H9 (cell line): ENCODE data around the gene SSTR3. TPM values are rescaled to one million over a fixed set of nuclear protein-coding genes. Genes with fewer than 3 reads are reported as not detected.

Experiments
- DNase-seq: peaks from one replicate; pipeline ENCODE4 v3.0.0-alpha.2; 2017
- H2AFZ ChIP-seq: one replicate; pipeline ENCODE4 v1.6.1; 2013; ENCODE audit warnings: mild to moderate bottlenecking, low read length, control low read depth, moderate library complexity
- H2AK5ac ChIP-seq: 2 replicates; pipeline ENCODE4 v1.6.1; 2013; ENCODE audit warnings: low read length, control low read depth, mixed read lengths; ENCODE audit not compliant: insufficient read length
- H2BK120ac ChIP-seq: one replicate; pipeline ENCODE4 v1.6.1; 2013; ENCODE audit warnings: low read depth, mild to moderate bottlenecking, low read length, control low read depth, inconsistent platforms; ENCODE audit not compliant: poor library complexity, severe bottlenecking
- H2BK12ac ChIP-seq: 2 replicates; pipeline ENCODE4 v1.6.1; 2013; ENCODE audit warnings: low read length, control low read depth, mixed read lengths, low read depth; ENCODE audit not compliant: insufficient read length
- H2BK15ac ChIP-seq: 2 replicates; pipeline ENCODE4 v1.6.1; 2013; ENCODE audit warnings: low read depth, low read length, control low read depth
- H2BK20ac ChIP-seq: one replicate; pipeline ENCODE4 v1.6.1; 2013; ENCODE audit warnings: low read depth, mild to moderate bottlenecking, low read length, control low read depth, inconsistent platforms; ENCODE audit not compliant: poor library complexity, severe bottlenecking
- H2BK5ac ChIP-seq: 2 replicates; pipeline ENCODE4 v1.6.1; 2013; ENCODE audit warnings: low read length, control low read depth, mixed read lengths; ENCODE audit not compliant: insufficient read length
- H3K14ac ChIP-seq: 2 replicates; pipeline ENCODE4 v1.6.1; 2013; ENCODE audit warnings: low read length, control low read depth; ENCODE audit not compliant: insufficient read depth
- H3K18ac ChIP-seq: 2 replicates; pipeline ENCODE4 v1.6.1; 2013; ENCODE audit warnings: low read depth, mild to moderate bottlenecking, mixed read lengths, low read length, control low read depth; ENCODE audit not compliant: insufficient read length
- H3K23ac ChIP-seq: 2 replicates; pipeline ENCODE4 v1.6.1; 2013; ENCODE audit warnings: low read length, control low read depth, mixed read lengths, low read depth; ENCODE audit not compliant: insufficient read length
- H3K23me2 ChIP-seq: 2 replicates; pipeline ENCODE4 v1.6.1; 2013; ENCODE audit warnings: low read depth, mild to moderate bottlenecking, mixed read lengths, low read length, control low read depth; ENCODE audit not compliant: insufficient read length, poor library complexity, severe bottlenecking
- H3K27ac ChIP-seq: 2 replicates; pipeline ENCODE4 v1.5.1; 2013; ENCODE audit warnings: low read length, control low read depth, mixed read lengths, low read depth; ENCODE audit not compliant: insufficient read length
- H3K27me3 ChIP-seq: 2 replicates; pipeline ENCODE4 v1.6.1; 2013; ENCODE audit warnings: low read length, control low read depth, inconsistent platforms; ENCODE audit not compliant: insufficient read depth
- H3K4ac ChIP-seq: 2 replicates; pipeline ENCODE4 v1.6.1; 2013; ENCODE audit warnings: low read depth, mild to moderate bottlenecking, control low read depth, inconsistent platforms, low read length, moderate library complexity
- H3K4me1 ChIP-seq: 2 replicates; pipeline ENCODE4 v1.6.1; 2013; ENCODE audit warnings: low read length, control low read depth, inconsistent platforms; ENCODE audit not compliant: insufficient read depth
- H3K4me2 ChIP-seq: 2 replicates; pipeline ENCODE4 v1.6.1; 2013; ENCODE audit warnings: low read length, control low read depth, mixed read lengths; ENCODE audit not compliant: insufficient read length, insufficient read depth
- H3K56ac ChIP-seq: 2 replicates; pipeline ENCODE4 v1.6.1; 2013; ENCODE audit warnings: low read depth, mild to moderate bottlenecking, mixed read lengths, low read length, control low read depth; ENCODE audit not compliant: insufficient read length
- H3K79me1 ChIP-seq: 2 replicates; pipeline ENCODE4 v1.6.1; 2013; ENCODE audit warnings: low read depth, mild to moderate bottlenecking, moderate library complexity, low read length, control low read depth, inconsistent platforms; ENCODE audit not compliant: insufficient read depth, poor library complexity, severe bottlenecking
- H3K79me2 ChIP-seq: 2 replicates; pipeline ENCODE4 v1.6.1; 2013; ENCODE audit warnings: low read length, control low read depth, inconsistent platforms; ENCODE audit not compliant: insufficient read depth
- H3K9ac ChIP-seq: 2 replicates; pipeline ENCODE4 v1.6.1; 2013; ENCODE audit warnings: low read length, control low read depth, mixed read lengths; ENCODE audit not compliant: insufficient read length; ENCODE audit errors: extremely low read depth
- H3K9me3 ChIP-seq: one replicate; pipeline ENCODE4 v1.6.1; 2013; ENCODE audit warnings: low read depth, low read length, inconsistent platforms; ENCODE audit not compliant: control insufficient read depth
- H3T11ph ChIP-seq: one replicate; pipeline ENCODE4 v1.6.1; 2013; ENCODE audit warnings: mild to moderate bottlenecking, low read length, control low read depth, inconsistent platforms
- H4K20me1 ChIP-seq: one replicate; pipeline ENCODE4 v1.6.1; 2013; ENCODE audit not compliant: control insufficient read depth, insufficient read length, insufficient read depth
- H4K5ac ChIP-seq: 2 replicates; pipeline ENCODE4 v1.6.1; 2013; ENCODE audit warnings: low read depth, mild to moderate bottlenecking, mixed read lengths, low read length, control low read depth; ENCODE audit not compliant: insufficient read length
- H4K8ac ChIP-seq: replicated peaks from 2 replicates; pipeline ENCODE4 v1.6.1; 2013; ENCODE audit warnings: low read length, control low read depth, mixed read lengths, low read depth; ENCODE audit not compliant: insufficient read length
- H4K91ac ChIP-seq: 2 replicates; pipeline ENCODE4 v1.6.1; 2013; ENCODE audit warnings: low read depth, mild to moderate bottlenecking, moderate library complexity, mixed read lengths, low read length, control low read depth; ENCODE audit not compliant: insufficient read length
- H3K27ac Mint-ChIP-seq, 3 experiments: 2 replicates in 2 of 3; 3 replicates in 1 of 3; pipeline ENCODE4 v1.8.0; 2020 to 2021; ENCODE audit warnings: mixed read lengths in 3 of 3, mild to moderate bottlenecking in 1 of 3, moderate library complexity in 1 of 3
- H3K27me3 Mint-ChIP-seq: 2 replicates; pipeline ENCODE4 v1.8.0; 2021; ENCODE audit warnings: low read depth, mild to moderate bottlenecking, moderate library complexity, mixed read lengths
- H3K36me3 Mint-ChIP-seq, 3 experiments: 2 replicates in 2 of 3; 3 replicates in 1 of 3; pipeline ENCODE4 v1.8.0; 2020 to 2021; ENCODE audit warnings: low read depth in 3 of 3, mixed read lengths in 3 of 3; ENCODE audit not compliant: insufficient read depth in 1 of 3
- H3K4me1 Mint-ChIP-seq, 2 experiments: 2 replicates each; pipeline ENCODE4 v1.8.0; 2020; ENCODE audit warnings: mixed read lengths in 2 of 2
- H3K4me3 Mint-ChIP-seq, 2 experiments: 2 replicates in 1 of 2; 3 replicates in 1 of 2; pipeline ENCODE4 v1.8.0; 2020 to 2021; ENCODE audit warnings: mild to moderate bottlenecking in 2 of 2, mixed read lengths in 2 of 2, moderate library complexity in 1 of 2
- H3K9me3 Mint-ChIP-seq, 2 experiments: 2 replicates in 1 of 2; 3 replicates in 1 of 2; pipeline ENCODE4 v1.8.0; 2020; ENCODE audit warnings: mild to moderate bottlenecking in 2 of 2, mixed read lengths in 2 of 2, moderate library complexity in 1 of 2
- CTCF ChIP-seq: fragments of 200-600 bp; sonication (generic); conservative IDR thresholded peaks from 3 replicates; pipeline ENCODE4 v1.8.0; 2021; ENCODE audit warnings: antibody characterized with exemption, mild to moderate bottlenecking
- WGBS: extraction: QIAGEN DNeasy Blood & Tissue Kit; methylation state at CpG from one replicate; pipeline ENCODE4 v1.1.7; 2013; ENCODE audit warnings: missing lambda C conversion rate, low lambda C conversion rate, mixed read lengths; ENCODE audit not compliant: insufficient read length; ENCODE audit errors: extremely low coverage; 5-methylcytosine and 5-hydroxymethylcytosine counted together
- total RNA-seq: library from RNA; stranded (reverse); gene quantifications from 2 replicates; pipeline ENCODE4 v1.2.1, GENCODE V29; 2021

The SSTR3 gene
- total RNA-seq, 1 experiment from 2014 or later: 0.68 TPM

- H3K4me2 ChIP-seq: no peak overlapping the region
- no peak overlapping the region for H2AK5ac ChIP-seq
- H3K9ac ChIP-seq: no peak overlapping the region
- H4K8ac ChIP-seq: no peak overlapping the region
- H2AFZ ChIP-seq: no peak overlapping the region
- H3K79me2 ChIP-seq: no peaks in the 10 kb centered on the region
- Mint-ChIP-seq H3K9me3 (peaks cover 0 to 8% of the 10 kb centered on the region in 2 experiments; a peak in 1 of 5 replicates), H3K27ac (no peak overlapping the region), H3K27me3 (peaks cover 29% of the 10 kb centered on the region), H3K4me3 (no peak overlapping the region), H3K4me1 (peaks cover 10 to 28% of the 10 kb centered on the region in 2 experiments), H3K36me3 (peaks cover 0 to 6% (median 2%) of the 10 kb centered on the region in 3 experiments; a peak in 3 of 7 replicates)
- no peaks in the 10 kb centered on the region for H3K27me3 ChIP-seq
- no peaks in the 10 kb centered on the region for H4K20me1 ChIP-seq
- no peak overlapping the region for H4K91ac ChIP-seq
- no peak overlapping the region for H3K27ac ChIP-seq
- no CpG with 5 or more reads among the region's 11 CpGs for WGBS
- DNase-seq: no peak
- H3K14ac ChIP-seq: no peak overlapping the region
- H3K79me1 ChIP-seq: no peaks in the 10 kb centered on the region
- no peak overlapping the region for H3T11ph ChIP-seq
- H3K56ac ChIP-seq: no peak overlapping the region
- no peak overlapping the region for H2BK120ac ChIP-seq
- H2BK12ac ChIP-seq: no peak overlapping the region
- no peaks in the 10 kb centered on the region for H3K9me3 ChIP-seq
- no peak overlapping the region for H3K18ac ChIP-seq
- no peak overlapping the region for H4K5ac ChIP-seq
- no peak for TF ChIP-seq CTCF
- H2BK5ac ChIP-seq: no peak overlapping the region
- no peaks in the 10 kb centered on the region for H3K4me1 ChIP-seq
- H3K23me2 ChIP-seq: no peaks in the 10 kb centered on the region
- no peak overlapping the region for H3K23ac ChIP-seq
- H2BK15ac ChIP-seq: no peak overlapping the region
- H3K4ac ChIP-seq: no peak overlapping the region
- H2BK20ac ChIP-seq: no peak overlapping the region
These were observed 49.8 kb downstream of the SSTR3 start for GRCh38 chr22:37162221-37163095.
